ENCODE data around the gene HAGH. TPM values are rescaled to one million over a fixed set of nuclear protein-coding genes. Genes with fewer than 3 reads are reported as not detected.
"Not testable (repeated sequence)": the region's sequence is repeated elsewhere in the genome, so short reads cannot be mapped to it uniquely, and the experiment has no call there.

The HAGH gene
- total RNA-seq, 1 donor from 2014 or later = 172 TPM

DNA sequence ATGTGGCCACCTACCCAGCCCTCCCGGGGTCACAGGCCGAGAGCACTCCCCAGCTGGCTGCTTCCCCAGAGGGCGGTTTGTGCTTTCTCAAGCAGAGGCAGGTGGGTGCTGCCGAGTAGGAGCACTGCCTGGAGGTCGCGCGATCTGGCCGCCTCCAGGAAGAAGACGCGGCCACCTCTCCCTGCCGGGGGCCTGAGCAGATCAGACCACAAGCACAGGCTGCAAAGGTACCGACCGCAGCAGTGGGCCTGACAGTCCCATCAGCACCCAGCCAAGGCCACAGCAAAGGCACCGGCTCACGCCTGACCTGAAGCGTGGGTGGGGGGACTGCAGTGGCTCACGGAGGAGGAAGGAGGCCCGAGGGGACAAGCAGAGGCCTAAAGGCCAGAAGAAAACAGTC is 17.9 kb downstream of the HAGH start:
- DNase-seq = no peak
- no peaks in the 10 kb centered on the region for H3K4me1 ChIP-seq
- no peak overlapping the region for H3K4me3 ChIP-seq
- intact Hi-C loops (cut with micrococcal nuclease) = no loop called here
- H3K36me3 ChIP-seq = peaks cover 52% of the 10 kb centered on the region
- no peaks in the 10 kb centered on the region for H3K27me3 ChIP-seq (ENCODE audit: low read depth)
- H3K27ac ChIP-seq (replicated peaks) = no peak overlapping the region
- TF ChIP-seq, protein P1, sequence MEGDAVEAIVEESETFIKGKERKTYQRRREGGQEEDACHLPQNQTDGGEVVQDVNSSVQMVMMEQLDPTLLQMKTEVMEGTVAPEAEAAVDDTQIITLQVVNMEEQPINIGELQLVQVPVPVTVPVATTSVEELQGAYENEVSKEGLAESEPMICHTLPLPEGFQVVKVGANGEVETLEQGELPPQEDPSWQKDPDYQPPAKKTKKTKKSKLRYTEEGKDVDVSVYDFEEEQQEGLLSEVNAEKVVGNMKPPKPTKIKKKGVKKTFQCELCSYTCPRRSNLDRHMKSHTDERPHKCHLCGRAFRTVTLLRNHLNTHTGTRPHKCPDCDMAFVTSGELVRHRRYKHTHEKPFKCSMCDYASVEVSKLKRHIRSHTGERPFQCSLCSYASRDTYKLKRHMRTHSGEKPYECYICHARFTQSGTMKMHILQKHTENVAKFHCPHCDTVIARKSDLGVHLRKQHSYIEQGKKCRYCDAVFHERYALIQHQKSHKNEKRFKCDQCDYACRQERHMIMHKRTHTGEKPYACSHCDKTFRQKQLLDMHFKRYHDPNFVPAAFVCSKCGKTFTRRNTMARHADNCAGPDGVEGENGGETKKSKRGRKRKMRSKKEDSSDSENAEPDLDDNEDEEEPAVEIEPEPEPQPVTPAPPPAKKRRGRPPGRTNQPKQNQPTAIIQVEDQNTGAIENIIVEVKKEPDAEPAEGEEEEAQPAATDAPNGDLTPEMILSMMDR (IDR thresholded peaks at IDR 0.05; ENCODE audit: borderline replicate concordance) = no peak
- H3K9me3 ChIP-seq (replicated peaks) = no peaks in the 10 kb centered on the region

GRCh38 chr16:1807626-1808025 is 19.0 kb downstream of the HAGH start:
- intact Hi-C loops (cut with micrococcal nuclease) = no loop called here
- TF ChIP-seq, protein P1 (IDR thresholded peaks at IDR 0.05; ENCODE audit: borderline replicate concordance) = no peak

DNA sequence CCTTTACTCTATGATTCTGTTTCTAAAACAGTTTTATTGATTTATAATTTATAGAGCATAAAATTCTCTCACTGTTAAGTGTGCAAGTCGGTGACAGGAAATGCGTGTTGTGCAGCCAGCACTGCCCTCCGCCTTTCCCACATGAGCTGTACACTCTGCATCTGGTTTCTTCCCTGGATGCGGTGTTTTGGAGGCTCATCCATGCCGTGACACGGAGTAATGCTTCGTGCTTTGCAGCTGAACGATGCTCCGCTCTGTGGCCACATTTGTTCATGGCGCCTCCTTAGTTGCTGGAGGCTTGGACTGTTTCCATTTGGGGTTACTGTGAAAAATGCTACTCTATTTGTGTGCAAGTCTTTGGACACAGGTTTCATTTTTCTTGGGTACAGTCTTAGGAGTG is 25.9 kb downstream of the HAGH start:
- no peak overlapping the region for H3K27ac ChIP-seq (replicated peaks)

More at GRCh38 chr16:1807626-1808025, 19.0 kb downstream of the HAGH start:
- H3K27ac ChIP-seq (replicated peaks) = no peak overlapping the region
- H3K27me3 ChIP-seq (ENCODE audit: low read depth) = no peaks in the 10 kb centered on the region
- no peak overlapping the region for H3K4me3 ChIP-seq
- H3K36me3 ChIP-seq = peaks cover 47% of the 10 kb centered on the region
- no peaks in the 10 kb centered on the region for H3K4me1 ChIP-seq
- no peak for DNase-seq
- no peaks in the 10 kb centered on the region for H3K9me3 ChIP-seq (replicated peaks)

GRCh38 chr16:1799263-1799662 is 27.4 kb downstream of the HAGH start:
- H3K4me3 ChIP-seq; H3K27ac ChIP-seq (replicated peaks); DNase-seq; intact Hi-C loops (cut with micrococcal nuclease); H3K9me3 ChIP-seq (replicated peaks); H3K27me3 ChIP-seq (ENCODE audit: low read depth); H3K4me1 ChIP-seq; H3K36me3 ChIP-seq: not testable (repeated sequence)

More for the DNA sequence above, 25.9 kb downstream of the HAGH start:
- TF ChIP-seq, protein P1 (IDR thresholded peaks at IDR 0.05; ENCODE audit: borderline replicate concordance) = no peak
- intact Hi-C loops (cut with micrococcal nuclease) = no loop called here
- Histone ChIP-seq H3K27me3 (ENCODE audit: low read depth) (no peaks in the 10 kb centered on the region), H3K4me1 (no peaks in the 10 kb centered on the region), H3K9me3 (replicated peaks) (peaks cover 8% of the 10 kb centered on the region), H3K4me3 (no peak overlapping the region), H3K36me3 (peaks cover 4% of the 10 kb centered on the region)
- DNase-seq = no peak

DNA sequence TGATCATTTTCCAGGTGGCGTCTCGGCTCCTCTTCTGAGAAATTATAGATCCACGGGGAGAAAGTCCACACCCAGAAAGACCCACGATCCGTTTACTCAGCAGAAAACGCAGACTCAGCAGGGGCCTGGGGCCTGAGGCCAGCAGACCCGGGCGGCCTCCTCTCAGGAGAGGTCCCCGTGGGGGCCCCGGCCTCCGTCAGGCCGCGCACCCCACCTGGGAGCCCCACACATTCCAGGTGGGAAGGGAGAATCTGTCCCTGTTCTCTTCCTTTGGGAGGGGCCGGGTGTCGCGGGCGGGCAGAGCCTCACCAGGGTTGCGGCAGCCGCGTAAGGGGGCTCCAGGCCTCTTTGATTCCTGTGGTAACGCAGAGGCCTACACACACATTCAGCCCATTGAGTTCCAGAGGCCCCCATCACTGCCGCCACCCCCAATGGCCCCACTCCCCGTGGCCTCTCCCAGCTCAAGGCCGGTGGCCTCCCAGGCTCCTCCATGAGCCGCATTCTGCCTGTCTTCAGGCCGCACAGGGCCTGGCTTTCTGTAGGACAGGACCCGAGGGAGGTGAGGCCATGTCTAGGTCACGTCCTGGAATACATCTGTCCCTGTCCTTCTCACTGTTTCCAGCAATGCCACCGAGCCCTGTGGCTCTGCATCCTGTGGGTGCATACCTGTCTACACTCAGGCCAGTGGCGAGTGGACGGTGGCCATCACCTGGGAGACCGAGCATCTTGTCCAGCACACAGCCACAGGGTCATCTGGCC is 31.5 kb downstream of the HAGH start:
- H3K27me3 ChIP-seq (ENCODE audit: low read depth) = no peaks in the 10 kb centered on the region
- no peak overlapping the region for H3K4me3 ChIP-seq
- H3K9me3 ChIP-seq (replicated peaks) = peaks cover 8% of the 10 kb centered on the region
- intact Hi-C loops (cut with micrococcal nuclease) = no loop called here
- TF ChIP-seq, protein P1 (IDR thresholded peaks at IDR 0.05; ENCODE audit: borderline replicate concordance) = no peak
- no peaks in the 10 kb centered on the region for H3K4me1 ChIP-seq
- no peak overlapping the region for H3K27ac ChIP-seq (replicated peaks)
- peaks cover 10% of the 10 kb centered on the region for H3K36me3 ChIP-seq
- DNase-seq = no peak

GRCh38 chr16:1794221-1794871 is 32.3 kb downstream of the HAGH start:
- Histone ChIP-seq H3K27me3 (ENCODE audit: low read depth) (no peaks in the 10 kb centered on the region), H3K36me3 (peaks cover 13% of the 10 kb centered on the region), H3K4me3 (no peak overlapping the region), H3K4me1 (no peaks in the 10 kb centered on the region), H3K9me3 (replicated peaks) (peaks cover 8% of the 10 kb centered on the region), H3K27ac (replicated peaks) (no peak overlapping the region)
- DNase-seq = no peak
- TF ChIP-seq, protein P1 (IDR thresholded peaks at IDR 0.05; ENCODE audit: borderline replicate concordance) = no peak
- intact Hi-C loops (cut with micrococcal nuclease) = no loop called here
